Stimulated activated naive B cell treated with anti-CD40 and anti-IgM and Interleukin-4, amounts not matched to agents 10 μg/mL and 1 μg/mL and 100 μg/mL, for 72 hours (primary cell): ENCODE data around the gene CPNE9.

Source experiments
- ATAC-seq, 2 donors: fragments of 150-1000 bp; cut with Tn5 transposase; replicated peaks; 2 replicates each; pipeline ENCODE4 v1.10.0; 2021; ENCODE audit warnings: moderate library complexity in 1 of 2
- DNase-seq: peaks from one replicate; pipeline ENCODE4 v3.0.0; 2021
- H3K27ac Mint-ChIP-seq: one replicate; pipeline ENCODE4 v1.8.0; 2022; ENCODE audit warnings: mild to moderate bottlenecking, mixed read lengths
- H3K27me3 Mint-ChIP-seq, 2 donors: one replicate each; pipeline ENCODE4 v1.8.0; 2022; ENCODE audit warnings: mixed read lengths in 2 of 2
- H3K36me3 Mint-ChIP-seq, 2 donors: one replicate each; pipeline ENCODE4 v1.8.0; 2022; ENCODE audit warnings: mixed read lengths in 2 of 2, mild to moderate bottlenecking in 1 of 2
- H3K4me1 Mint-ChIP-seq, 2 donors: one replicate each; pipeline ENCODE4 v1.8.0; 2022; ENCODE audit warnings: mixed read lengths in 2 of 2, mild to moderate bottlenecking in 1 of 2
- H3K4me3 Mint-ChIP-seq, 2 donors: one replicate each; pipeline ENCODE4 v1.8.0; 2022; ENCODE audit warnings: mild to moderate bottlenecking in 2 of 2, mixed read lengths in 2 of 2, moderate library complexity in 1 of 2
- H3K9me3 Mint-ChIP-seq, 2 donors: one replicate each; pipeline ENCODE4 v1.8.0; 2022; ENCODE audit warnings: mixed read lengths in 2 of 2, mild to moderate bottlenecking in 1 of 2

The CPNE9 gene

GRCh38 chr3:9715764-9716437, 12.3 kb downstream of the CPNE9 start:
- ATAC-seq (peak; percentile 60 to 78), DNase-seq (no peak)
- no peak overlapping the region for H3K27ac Mint-ChIP-seq

DNA sequence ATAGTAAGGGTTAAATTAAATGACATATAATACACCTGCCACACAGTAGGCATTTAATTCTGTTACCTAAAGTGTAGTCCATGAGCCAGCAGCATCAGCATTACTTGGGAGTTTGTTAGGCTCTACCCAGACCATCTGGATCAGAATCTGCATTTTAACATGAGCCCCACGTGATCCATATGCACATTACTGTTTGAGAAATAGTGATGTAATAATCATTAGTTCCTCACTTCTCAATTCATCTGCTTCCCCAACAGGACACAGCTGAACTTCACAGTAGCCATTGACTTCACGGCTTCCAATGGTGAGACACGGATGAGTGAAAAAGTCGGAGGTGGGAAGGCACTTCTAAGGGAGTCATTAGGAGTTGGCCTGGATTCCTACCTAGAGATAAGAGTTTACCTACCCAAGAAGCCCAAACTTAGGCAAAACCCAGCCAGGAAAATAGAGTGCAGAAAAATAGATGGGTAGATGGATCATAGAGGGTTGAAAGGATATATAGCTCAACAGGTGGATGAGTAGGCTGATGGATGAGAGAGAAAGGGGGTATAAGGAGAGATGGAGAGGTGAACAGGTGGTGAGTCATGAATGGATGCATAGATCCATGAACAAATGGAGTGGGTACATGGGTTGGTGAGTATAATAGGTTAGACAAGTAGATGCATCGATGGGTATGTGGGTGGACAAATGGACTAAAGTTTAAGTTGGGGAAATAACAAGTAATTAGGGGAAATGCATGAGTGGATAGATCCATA, 13.3 kb downstream of the CPNE9 start:
- Mint-ChIP-seq H3K27ac (no peak overlapping the region), H3K9me3 (no peaks in the 10 kb centered on the region), H3K36me3 (peaks cover 0 to 2% of the 10 kb centered on the region in 2 donors), H3K4me3 (no peak overlapping the region), H3K27me3 (peaks cover 7 to 10% of the 10 kb centered on the region in 2 donors), H3K4me1 (peaks cover 6 to 13% of the 10 kb centered on the region in 2 donors)
- DNase-seq (no peak), ATAC-seq (no peak)

More at GRCh38 chr3:9715764-9716437, 12.3 kb downstream of the CPNE9 start:
- Mint-ChIP-seq H3K4me3 (no peak overlapping the region), H3K36me3 (peaks cover 0 to 2% of the 10 kb centered on the region in 2 donors), H3K27me3 (peaks cover 10 to 14% of the 10 kb centered on the region in 2 donors), H3K4me1 (peaks cover 2 to 5% of the 10 kb centered on the region in 2 donors), H3K9me3 (no peaks in the 10 kb centered on the region)

- DNase-seq (no peak), ATAC-seq (no peak)
- Mint-ChIP-seq H3K27me3 (peaks cover 7 to 8% of the 10 kb centered on the region in 2 donors), H3K27ac (no peak overlapping the region), H3K9me3 (no peaks in the 10 kb centered on the region), H3K4me3 (no peak overlapping the region), H3K4me1 (peaks cover 6 to 13% of the 10 kb centered on the region in 2 donors), H3K36me3 (peaks cover 0 to 2% of the 10 kb centered on the region in 2 donors)
Measured at GRCh38 chr3:9717563-9717962, 13.9 kb downstream of the CPNE9 start.

DNA sequence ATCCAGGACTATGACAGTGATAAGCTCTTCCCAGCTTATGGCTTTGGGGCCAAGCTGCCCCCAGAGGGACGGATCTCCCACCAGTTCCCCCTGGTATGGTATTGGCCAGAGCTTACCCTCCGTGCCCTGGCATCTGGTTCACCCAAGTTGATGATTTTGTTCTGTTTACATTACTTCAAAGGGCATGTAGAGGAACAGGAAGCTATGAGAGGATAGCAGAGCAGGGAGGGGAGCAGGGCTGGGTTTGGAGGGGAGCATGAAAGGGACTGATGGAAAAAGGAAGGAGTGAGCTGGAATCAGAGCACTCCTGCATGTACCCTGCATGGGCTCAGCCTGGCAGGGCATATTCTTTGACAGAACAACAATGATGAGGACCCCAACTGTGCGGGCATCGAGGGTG, 14.5 kb downstream of the CPNE9 start:
- H3K9me3 Mint-ChIP-seq: no peaks in the 10 kb centered on the region
- H3K4me1 Mint-ChIP-seq: peaks cover 6 to 13% of the 10 kb centered on the region in 2 donors
- ATAC-seq: no peak

DNA sequence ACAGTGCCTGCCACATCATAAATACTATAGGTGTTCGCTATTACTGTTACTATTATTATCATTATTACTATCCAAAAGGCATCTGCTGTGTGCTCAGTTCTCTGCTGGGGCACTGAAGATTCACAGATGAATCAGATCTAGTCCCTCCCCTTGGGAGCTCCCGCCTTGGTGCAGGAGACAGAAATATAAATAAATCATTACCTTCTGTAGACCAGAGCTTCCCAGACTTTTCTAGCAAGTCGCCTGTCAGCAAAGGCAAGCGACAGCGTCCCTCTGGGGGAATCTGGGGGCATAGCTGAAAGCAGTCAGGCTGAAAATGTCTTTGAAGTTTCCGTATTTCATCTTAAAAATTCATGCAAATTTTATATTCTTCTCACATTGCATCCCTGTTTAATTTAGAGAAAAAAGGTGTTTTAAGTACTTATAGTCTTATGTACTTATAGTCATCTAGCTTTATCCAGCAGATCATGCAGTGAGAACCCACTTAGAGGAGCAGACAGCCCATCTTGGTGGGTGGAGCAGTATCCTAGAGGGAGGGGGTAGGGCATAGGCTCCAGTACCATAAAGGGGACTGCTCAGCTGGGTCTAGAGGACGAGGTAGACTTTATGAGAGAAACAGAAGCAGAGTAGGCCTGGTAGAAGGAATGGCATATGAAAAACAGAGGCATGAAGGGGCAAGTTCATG, 17.5 kb downstream of the CPNE9 start:
- ATAC-seq: peak; percentile 38 to 41
- H3K4me3 Mint-ChIP-seq: no peak overlapping the region
- H3K36me3 Mint-ChIP-seq: no peaks in the 10 kb centered on the region
- H3K4me1 Mint-ChIP-seq: peaks cover 5 to 8% of the 10 kb centered on the region in 2 donors
- no peak for DNase-seq
- H3K27ac Mint-ChIP-seq: peak overlapping the region; percentile 78
- no peaks in the 10 kb centered on the region for H3K9me3 Mint-ChIP-seq
- no peaks in the 10 kb centered on the region for H3K27me3 Mint-ChIP-seq

More for the DNA sequence above, 14.5 kb downstream of the CPNE9 start:
- Mint-ChIP-seq H3K27ac (no peak overlapping the region), H3K4me3 (no peak overlapping the region), H3K36me3 (peaks cover 0 to 2% of the 10 kb centered on the region in 2 donors), H3K27me3 (peaks cover 4 to 5% of the 10 kb centered on the region in 2 donors)
- DNase-seq: no peak

DNA sequence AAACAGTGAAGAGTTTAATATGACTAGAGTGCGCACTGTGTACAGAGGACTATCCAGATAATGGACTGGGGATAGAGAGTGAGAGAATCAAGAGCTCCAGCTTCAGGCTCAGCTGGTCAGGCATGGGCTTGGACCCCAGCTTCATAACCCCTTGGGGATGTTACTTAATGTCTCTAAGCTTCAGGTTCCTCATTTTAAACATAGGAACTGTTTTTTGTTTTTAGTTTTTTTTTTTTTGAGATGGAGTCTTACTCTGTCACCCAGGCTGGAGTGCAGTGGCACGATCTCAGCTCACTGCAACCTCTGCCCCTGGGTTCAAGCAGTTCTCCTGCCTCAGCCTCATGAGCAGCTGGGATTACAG, 18.0 kb downstream of the CPNE9 start:
- no peaks in the 10 kb centered on the region for H3K9me3 Mint-ChIP-seq
- peak; percentile 25 to 33 for ATAC-seq
- H3K27me3 Mint-ChIP-seq: no peaks in the 10 kb centered on the region
- no peaks in the 10 kb centered on the region for H3K36me3 Mint-ChIP-seq
- no peak for DNase-seq
- no peak overlapping the region for H3K4me3 Mint-ChIP-seq
- peak overlapping the region; percentile 78 for H3K27ac Mint-ChIP-seq
- H3K4me1 Mint-ChIP-seq: peaks cover 5 to 11% of the 10 kb centered on the region in 2 donors

DNA sequence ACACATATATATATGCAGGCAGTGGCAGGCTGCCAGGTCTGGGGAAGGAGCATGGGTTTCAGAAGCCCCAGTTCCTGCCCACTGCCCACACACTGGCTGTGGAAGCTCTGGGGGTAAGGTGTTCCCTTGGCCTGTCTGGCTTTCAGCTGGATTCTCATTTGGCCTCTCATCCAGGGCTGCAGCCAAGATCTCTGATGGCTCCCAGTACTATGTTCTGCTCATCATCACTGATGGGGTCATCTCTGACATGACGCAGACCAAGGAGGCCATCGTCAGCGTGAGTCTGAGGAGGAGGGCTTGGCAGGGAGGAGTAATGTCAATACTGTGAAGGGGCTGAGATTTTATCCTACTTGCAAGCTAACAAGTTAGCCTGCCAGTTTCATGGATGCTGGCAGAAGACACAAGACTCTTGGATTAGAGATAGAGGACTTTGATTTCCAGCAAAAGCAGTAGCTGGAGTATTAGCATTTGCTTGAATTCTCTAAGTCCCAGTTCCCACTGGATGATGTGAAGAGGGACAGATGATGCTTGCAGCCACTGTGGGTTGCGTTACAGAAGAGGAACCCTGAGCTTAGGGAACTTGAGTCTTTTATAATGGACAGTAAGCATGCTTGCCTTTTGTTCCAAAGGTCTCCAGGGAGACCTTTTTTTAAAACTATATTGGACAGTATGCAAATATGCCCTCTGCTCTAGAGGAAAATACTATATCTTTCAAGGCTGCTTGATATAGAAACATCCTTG, 22.3 kb downstream of the CPNE9 start:
- Mint-ChIP-seq H3K27me3 (no peaks in the 10 kb centered on the region), H3K9me3 (no peaks in the 10 kb centered on the region), H3K4me3 (no peak overlapping the region), H3K27ac (no peak overlapping the region), H3K4me1 (peaks cover 21 to 36% of the 10 kb centered on the region in 2 donors), H3K36me3 (no peaks in the 10 kb centered on the region)
- ATAC-seq (no peak), DNase-seq (no peak)

- H3K9me3 Mint-ChIP-seq: no peaks in the 10 kb centered on the region
- ATAC-seq (peak; percentile 37 to 41), DNase-seq (peak; percentile 54)
- H3K4me1 Mint-ChIP-seq: peaks cover 18 to 28% of the 10 kb centered on the region in 2 donors
- peak overlapping the region; percentile 48 for H3K27ac Mint-ChIP-seq
- no peaks in the 10 kb centered on the region for H3K27me3 Mint-ChIP-seq
- no peaks in the 10 kb centered on the region for H3K36me3 Mint-ChIP-seq
- H3K4me3 Mint-ChIP-seq: peak overlapping the region; percentile 78 to 90
Measured at GRCh38 chr3:9727041-9727595, 23.5 kb downstream of the CPNE9 start.

GRCh38 chr3:9727743-9728142, 24.1 kb downstream of the CPNE9 start:
- no peak for ATAC-seq
- Mint-ChIP-seq H3K4me3 (peak overlapping the region in 1 of 2 donors; percentile 90), H3K27me3 (no peaks in the 10 kb centered on the region), H3K9me3 (no peaks in the 10 kb centered on the region), H3K36me3 (peaks cover 3 to 5% of the 10 kb centered on the region in 2 donors), H3K4me1 (peaks cover 21 to 34% of the 10 kb centered on the region in 2 donors), H3K27ac (no peak overlapping the region)
- no peak for DNase-seq

DNA sequence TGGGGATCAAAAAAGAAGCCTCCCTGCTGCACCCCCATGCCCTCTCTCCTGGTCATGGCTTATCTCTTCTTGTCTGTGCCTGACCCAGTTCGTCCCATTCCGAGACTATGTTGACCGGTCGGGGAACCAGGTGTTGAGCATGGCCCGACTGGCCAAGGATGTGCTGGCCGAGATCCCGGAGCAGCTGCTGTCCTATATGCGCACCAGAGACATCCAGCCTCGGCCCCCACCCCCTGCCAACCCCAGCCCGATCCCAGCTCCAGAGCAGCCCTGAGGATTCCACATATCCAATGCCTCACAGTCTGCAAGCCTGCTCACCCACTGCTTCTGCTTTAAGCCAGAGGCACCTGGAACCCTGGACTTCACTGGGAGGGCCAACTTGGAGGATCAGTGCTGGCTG, 25.8 kb downstream of the CPNE9 start:
- no peak for DNase-seq
- Mint-ChIP-seq H3K27ac (no peak overlapping the region), H3K36me3 (peaks cover 3 to 18% of the 10 kb centered on the region in 2 donors), H3K4me1 (peaks cover 37 to 51% of the 10 kb centered on the region in 2 donors), H3K27me3 (no peaks in the 10 kb centered on the region), H3K9me3 (no peaks in the 10 kb centered on the region), H3K4me3 (peak overlapping the region in 1 of 2 donors; percentile 42)
- ATAC-seq: no peak

DNA sequence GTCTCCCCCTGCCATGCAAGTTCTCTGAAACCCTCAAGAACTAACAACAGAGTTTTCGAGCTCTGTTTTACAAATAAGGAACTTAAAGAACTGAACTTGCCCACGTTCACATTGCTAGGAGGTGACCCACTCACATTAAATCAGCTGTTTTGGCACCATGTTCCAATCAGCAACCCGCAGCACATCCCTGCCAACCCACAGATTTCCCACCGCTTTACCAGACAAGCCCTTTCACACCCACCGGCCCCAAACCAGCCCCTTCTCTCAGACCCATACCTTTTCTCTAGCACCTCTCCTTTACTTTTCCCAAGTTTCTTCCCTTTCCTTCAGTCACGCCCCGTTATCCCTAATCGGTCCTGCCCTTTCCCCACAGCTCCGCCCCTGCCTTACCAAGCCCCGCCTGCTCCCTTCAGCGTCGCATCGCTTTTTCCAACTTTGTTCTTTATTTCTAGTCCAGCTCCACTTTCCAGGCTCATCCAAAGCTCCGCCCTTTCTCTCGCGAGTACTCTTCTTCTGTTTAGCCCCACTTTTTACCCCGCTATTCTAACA, 27.1 kb downstream of the CPNE9 start:
- ATAC-seq: peak; percentile 45 to 46
- Mint-ChIP-seq H3K27ac (peak overlapping the region; percentile 99), H3K4me3 (peak overlapping the region; percentile 87 to 94), H3K36me3 (peaks cover 10 to 28% of the 10 kb centered on the region in 2 donors), H3K4me1 (peaks cover 42 to 62% of the 10 kb centered on the region in 2 donors), H3K9me3 (no peaks in the 10 kb centered on the region), H3K27me3 (no peaks in the 10 kb centered on the region)
- no peak for DNase-seq

DNA sequence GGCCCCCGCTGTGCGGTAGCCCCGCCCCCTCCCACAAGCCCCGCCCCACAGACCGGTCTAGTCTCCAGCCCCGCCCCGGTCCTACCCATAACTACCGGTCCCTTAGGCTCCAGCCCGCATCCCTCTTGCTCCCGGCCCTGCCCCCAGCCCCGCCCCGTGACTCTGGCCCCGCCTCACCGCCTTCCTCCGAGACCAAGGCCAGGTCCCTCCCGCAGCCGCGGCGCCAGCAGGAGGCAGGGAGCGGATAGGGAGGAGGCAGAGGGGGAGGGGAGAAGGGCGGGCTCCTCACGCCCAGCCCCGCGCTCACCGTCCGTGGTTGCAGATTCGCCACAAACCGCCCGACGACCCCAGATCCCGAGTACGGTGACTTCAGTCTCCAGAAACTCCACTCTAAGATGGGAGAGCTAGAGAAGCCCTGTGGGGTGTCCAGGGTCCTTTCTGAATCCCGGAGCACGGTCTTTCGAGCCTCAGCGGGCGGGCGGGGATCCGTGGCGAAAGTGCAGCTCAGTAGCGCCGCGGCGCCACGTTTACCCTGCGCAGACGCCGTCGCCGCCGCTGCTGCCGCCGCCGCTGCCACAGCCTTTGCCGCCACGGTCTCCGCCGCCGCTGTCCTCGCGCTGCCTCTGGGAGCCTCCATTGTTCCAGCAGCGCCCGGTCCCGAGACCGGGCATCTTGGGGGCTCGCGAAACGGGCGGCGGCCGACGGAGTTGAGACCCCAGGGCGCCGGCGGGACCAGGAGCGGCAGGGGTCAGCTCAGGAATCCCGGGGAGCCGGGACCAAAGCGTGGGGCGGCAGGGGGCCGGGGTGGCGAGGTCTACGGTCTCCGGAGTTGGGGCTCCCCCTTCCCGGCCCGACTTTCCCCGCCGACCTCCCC, 27.8 kb downstream of the CPNE9 start, which contains the start of gene BRPF1:
BRPF1 (plus strand) TSS at position 530 of the 874 bp plus-strand sequence. CDS start 2,406 bp downstream, outside the sequence.
- Mint-ChIP-seq H3K4me3 (peak within 1 kb of the TSS; percentile 87 to 94), H3K9me3 (no peaks in the 10 kb centered on the region), H3K27ac (peak within 1 kb of the TSS; percentile 99), H3K4me1 (peaks cover 45 to 67% of the 10 kb centered on the region in 2 donors), H3K36me3 (peaks cover 14 to 32% of the 10 kb centered on the region in 2 donors), H3K27me3 (no peaks in the 10 kb centered on the region)
- DNase-seq: peak; percentile 95
- ATAC-seq: peak; percentile 95 to 96
